HCT116 (cell line): Measurements from ENCODE around the gene DNAJC5G. TPM values are rescaled to one million over a fixed set of nuclear protein-coding genes. Genes with fewer than 3 reads are reported as not detected.

Source experiments
- ATAC-seq: fragments of 200-7000 bp; cut with Tn5 transposase; 2 replicates; pipeline ENCODE4 v1.9.1; 2020; ENCODE audit warnings: mild to moderate bottlenecking, moderate library complexity
- BruUV-seq: library from RNA; stranded (reverse); fragments of 400-500 nt; replicated peaks from 2 replicates; lab custom pipeline; 2021; lab: Mats Ljungman, UMichigan
- CTCF ChIA-PET: fragments of 300-600 bp; sonication (Branson Sonifier 250); formaldehyde crosslinking; loops from one replicate; lab custom pipeline; 2021; ENCODE audit warnings: antibody characterized with exemption; lab: Charles Lee
- POLR2A ChIA-PET: fragments of 300-600, 350-600 bp; sonication (Branson Sonifier 250); formaldehyde crosslinking; loops from one replicate; lab custom pipeline; 2021; ENCODE audit warnings: antibody characterized with exemption; lab: Charles Lee
- RAD21 ChIA-PET, 2 experiments: fragments of 300-600 bp; sonication (Branson Sonifier 250); formaldehyde crosslinking; loops; one replicate each; lab custom pipeline; 2023; ENCODE audit warnings: low total read pairs in 2 of 2; ENCODE audit not compliant: uncharacterized antibody in 2 of 2, unreplicated experiment in 2 of 2, low non-redundant PET in 1 of 2; lab: Charles Lee
- DNase-seq: peaks from one replicate; pipeline ENCODE4 v3.0.0-alpha.2; 2010; ENCODE audit warnings: low read depth, low spot score
- H2AFZ ChIP-seq: fragments of 200-600 bp; shearing (Covaris generic), sonication (generic); 2 replicates; pipeline ENCODE4 v1.6.1; 2017; ENCODE audit warnings: low read depth, mixed run types, mixed read lengths, antibody characterized with exemption, low read length; ENCODE audit not compliant: poor library complexity, severe bottlenecking
- H3K27ac ChIP-seq: 2 replicates; pipeline ENCODE4 v1.5.1; 2012; ENCODE audit warnings: low read depth, low read length
- H3K27me3 ChIP-seq: fragments of 200-600 bp; sonication (generic); 2 replicates; pipeline ENCODE4 v1.6.1; 2016; ENCODE audit warnings: mixed run types, low read length, mixed read lengths; ENCODE audit not compliant: insufficient read depth
- H3K36me3 ChIP-seq, 2 experiments: fragments of 200-500 bp in 1 of 2; fragments of 200-600 bp in 1 of 2; sonication (Bioruptor generic) in 1 of 2; sonication (generic) in 1 of 2; 2 replicates each; pipeline versions ENCODE4 v1.5.1 to v1.6.1; 2014 to 2016; ENCODE audit warnings: low read length in 2 of 2, inconsistent platforms in 1 of 2, mixed read lengths in 1 of 2, mixed run types in 1 of 2; ENCODE audit not compliant: insufficient read depth in 2 of 2, control insufficient read depth in 1 of 2
- H3K4me1 ChIP-seq, 2 experiments: fragments of 200-600 bp in 1 of 2; sonication (generic) in 1 of 2; 2 replicates each; pipeline versions ENCODE4 v1.5.1 to v1.6.1; 2012 to 2017; ENCODE audit warnings: low read length in 2 of 2, inconsistent platforms in 1 of 2, mild to moderate bottlenecking in 1 of 2, mixed read lengths in 1 of 2, mixed run types in 1 of 2, moderate library complexity in 1 of 2; ENCODE audit not compliant: insufficient read depth in 2 of 2, control insufficient read depth in 1 of 2
- H3K4me2 ChIP-seq: fragments of 200-600 bp; sonication (generic); 2 replicates; pipeline ENCODE4 v1.6.1; 2017; ENCODE audit warnings: mixed run types, low read length, mixed read lengths
- H3K4me3 ChIP-seq, 2 experiments: fragments of 200-600 bp in 1 of 2; sonication (generic) in 1 of 2; replicated peaks in 1 of 2; 2 replicates each; pipeline ENCODE4 v1.5.1; 2011 to 2016; ENCODE audit warnings: low read length in 2 of 2, control low read depth in 1 of 2, low read depth in 1 of 2, mild to moderate bottlenecking in 1 of 2, mixed read lengths in 1 of 2, mixed run types in 1 of 2
- H3K79me2 ChIP-seq: fragments of 200-600 bp; sonication (generic); 2 replicates; pipeline ENCODE4 v1.6.1; 2017; ENCODE audit warnings: mild to moderate bottlenecking, mixed run types, low read length, moderate library complexity, mixed read lengths; ENCODE audit not compliant: insufficient read depth
- H3K9ac ChIP-seq: fragments of 200-600 bp; sonication (generic); 2 replicates; pipeline ENCODE4 v1.6.1; 2016; ENCODE audit warnings: low read length, mixed read lengths
- H3K9me2 ChIP-seq: fragments of 200-600 bp; sonication (generic), shearing (Covaris generic); 2 replicates; pipeline ENCODE4 v1.6.1; 2017; ENCODE audit warnings: mixed run types, mild to moderate bottlenecking, moderate library complexity; ENCODE audit not compliant: insufficient read depth
- H3K9me3 ChIP-seq, 2 experiments: fragments of 200-500 bp in 1 of 2; fragments of 200-600 bp in 1 of 2; sonication (Bioruptor generic) in 1 of 2; sonication (generic) in 1 of 2; 2 replicates each; pipeline ENCODE4 v1.6.1; 2014 to 2017; ENCODE audit warnings: low read length in 2 of 2, mixed read lengths in 2 of 2, inconsistent platforms in 1 of 2, low read depth in 1 of 2, mild to moderate bottlenecking in 1 of 2, mixed run types in 1 of 2, moderate library complexity in 1 of 2; ENCODE audit not compliant: control insufficient read depth in 1 of 2, insufficient read depth in 1 of 2
- H4K20me1 ChIP-seq: fragments of 200-600 bp; sonication (generic), shearing (Covaris generic); 2 replicates; pipeline ENCODE4 v1.6.1; 2017; ENCODE audit warnings: mixed run types, mild to moderate bottlenecking, moderate library complexity; ENCODE audit not compliant: insufficient read depth
- ATF3 ChIP-seq: IDR thresholded peaks from 2 replicates; pipeline ENCODE4 v1.6.1; 2012
- CBX3 ChIP-seq: IDR thresholded peaks from 2 replicates; pipeline ENCODE4 v1.6.1; 2012; ENCODE audit warnings: low read depth
- ELF1 ChIP-seq: IDR thresholded peaks from 2 replicates; pipeline ENCODE4 v1.6.1; 2012; ENCODE audit warnings: low read depth, borderline replicate concordance
- FOSL1 ChIP-seq: IDR thresholded peaks from 2 replicates; pipeline ENCODE4 v1.6.1; 2012; ENCODE audit warnings: low read depth
- JUND ChIP-seq: IDR thresholded peaks from 2 replicates; pipeline ENCODE4 v1.6.1; 2012
- MAX ChIP-seq: IDR thresholded peaks from 2 replicates; pipeline ENCODE4 v1.6.1; 2012
- POLR2A ChIP-seq: IDR thresholded peaks from 2 replicates; pipeline ENCODE4 v1.7.0; 2011; ENCODE audit warnings: borderline replicate concordance; ENCODE audit not compliant: insufficient read depth, insufficient read length; ENCODE audit errors: extremely low read depth
- POLR2AphosphoS5 ChIP-seq: IDR thresholded peaks from 2 replicates; pipeline ENCODE4 v1.6.1; 2011; ENCODE audit warnings: mild to moderate bottlenecking, low read depth, low read length, moderate library complexity
- REST ChIP-seq: IDR thresholded peaks from 2 replicates; pipeline ENCODE4 v1.6.1; 2012; ENCODE audit warnings: low read depth
- SIN3A ChIP-seq: IDR thresholded peaks from 2 replicates; pipeline ENCODE4 v1.6.1; 2012; ENCODE audit warnings: low read depth
- SRF ChIP-seq: IDR thresholded peaks from 2 replicates; pipeline ENCODE4 v1.6.1; 2012; ENCODE audit warnings: low read depth
- TCF7L2 ChIP-seq: IDR thresholded peaks from 2 replicates; pipeline ENCODE4 v1.7.0; 2011; ENCODE audit warnings: borderline replicate concordance, inconsistent platforms; ENCODE audit not compliant: insufficient read depth, insufficient read length; ENCODE audit errors: extremely low read depth
- YY1 ChIP-seq: IDR thresholded peaks from 2 replicates; pipeline ENCODE4 v1.6.1; 2011; ENCODE audit warnings: low read length, low read depth, moderate library complexity, mild to moderate bottlenecking; ENCODE audit not compliant: insufficient replicate concordance; ENCODE audit errors: extremely low read depth
- ZFX ChIP-seq: fragments of 450-650 bp; IDR thresholded peaks from 2 replicates; pipeline ENCODE4 v1.6.1; 2017
- ZNF274 ChIP-seq: fragments of 200-500 bp; sonication (Bioruptor generic); IDR thresholded peaks from 2 replicates; pipeline ENCODE4 v1.6.1; 2014; ENCODE audit warnings: mild to moderate bottlenecking, low read depth, low read length, inconsistent platforms
- intact Hi-C: fragments of 100-400 bp; cut with micrococcal nuclease; formaldehyde crosslinking; loops from 2 replicates; pipeline ENCODE4 v1.10.0; 2022
- total RNA-seq: library from RNA; stranded (reverse); gene quantifications from one replicate; pipeline ENCODE4 v1.2.1, GENCODE V29; 2021; ENCODE audit not compliant: unreplicated experiment

Gene DNAJC5G
- total RNA-seq, 1 experiment from 2014 or later = 2.5 TPM

- TF ChIP-seq POLR2A = no peak
- no peak for TF ChIP-seq TCF7L2
- TF ChIP-seq ATF3 = no peak
- no peak for TF ChIP-seq POLR2AphosphoS5
- TF ChIP-seq YY1 = no peak
- no peak for TF ChIP-seq ZNF274
- no peak for TF ChIP-seq SIN3A
- no peak for TF ChIP-seq ZFX
- no peak for TF ChIP-seq CBX3
- TF ChIP-seq SRF = no peak
- Histone ChIP-seq H3K27ac (no peak overlapping the region), H3K9me2 (no peaks in the 10 kb centered on the region), H3K4me2 (no peak overlapping the region), H2AFZ (no peak overlapping the region), H3K4me3 (no peak overlapping the region), H3K27me3 (no peaks in the 10 kb centered on the region), H3K9me3 (no peaks in the 10 kb centered on the region), H3K36me3 (peaks cover 0 to 5% of the 10 kb centered on the region in 2 experiments; a peak in 1 of 4 replicates), H3K9ac (no peak overlapping the region), H3K79me2 (no peaks in the 10 kb centered on the region), H4K20me1 (no peaks in the 10 kb centered on the region), H3K4me1 (peaks cover 0 to 8% of the 10 kb centered on the region in 2 experiments; a peak in 3 of 4 replicates)
- intact Hi-C loops = no loop called here
- no TSS peak for BruUV-seq
- RAD21 ChIA-PET = no interaction called here
- ATAC-seq (no peak), DNase-seq (no peak)
- POLR2A ChIA-PET = no interaction called here
- CTCF ChIA-PET = no interaction called here
Observed at GRCh38 chr2:27306573-27307286, 31.5 kb downstream of the DNAJC5G start.

GRCh38 chr2:27307287-27307544, 32.0 kb downstream of the DNAJC5G start:
- H3K27me3 ChIP-seq = no peaks in the 10 kb centered on the region
- ChIA-PET RAD21 (no interaction called here), POLR2A (no interaction called here), CTCF (no interaction called here)
- no peak overlapping the region for H3K4me2 ChIP-seq
- intact Hi-C loops = no loop called here
- H3K36me3 ChIP-seq = peaks cover 0 to 5% of the 10 kb centered on the region in 2 experiments; a peak in 1 of 4 replicates
- no peak overlapping the region for H3K9ac ChIP-seq
- H3K4me3 ChIP-seq = no peak overlapping the region
- no TSS peak for BruUV-seq
- no peaks in the 10 kb centered on the region for H3K79me2 ChIP-seq
- no peaks in the 10 kb centered on the region for H3K9me3 ChIP-seq
- H2AFZ ChIP-seq = no peak overlapping the region
- ATAC-seq = no peak
- H3K9me2 ChIP-seq = no peaks in the 10 kb centered on the region
- peaks cover 0 to 8% of the 10 kb centered on the region in 2 experiments; a peak in 3 of 4 replicates for H3K4me1 ChIP-seq
- TF ChIP-seq JUND = no peak
- TF ChIP-seq ATF3 = no peak
- TF ChIP-seq CBX3 = no peak
- no peak for TF ChIP-seq POLR2AphosphoS5
- TF ChIP-seq FOSL1 = no peak
- no peak for TF ChIP-seq MAX
- TF ChIP-seq SIN3A = no peak
- no peak for TF ChIP-seq REST
- no peak for TF ChIP-seq POLR2A
- no peak for TF ChIP-seq ELF1
- no peak for TF ChIP-seq ZFX
- no peak overlapping the region for H3K27ac ChIP-seq
- DNase-seq = no peak
- no peaks in the 10 kb centered on the region for H4K20me1 ChIP-seq
